A673 (cell line): Measurements from ENCODE around the gene CARD6.

ENCODE experiments used
- CTCF ChIP-seq: fragments of 300-800, 200-600 bp; sonication (generic); conservative IDR thresholded peaks from 2 replicates; pipeline ENCODE4 v1.5.1; 2017; ENCODE audit warnings: low read depth, mild to moderate bottlenecking, antibody characterized with exemption, low read length, moderate library complexity, mixed read lengths
- EZH2 ChIP-seq: fragments of 200-600 bp; sonication (generic); IDR thresholded peaks from 2 replicates; pipeline ENCODE4 v1.6.1; 2017; ENCODE audit warnings: borderline replicate concordance, low read depth, mild to moderate bottlenecking, mixed read lengths, antibody characterized with exemption, low read length; ENCODE audit not compliant: poor library complexity, severe bottlenecking

DNA sequence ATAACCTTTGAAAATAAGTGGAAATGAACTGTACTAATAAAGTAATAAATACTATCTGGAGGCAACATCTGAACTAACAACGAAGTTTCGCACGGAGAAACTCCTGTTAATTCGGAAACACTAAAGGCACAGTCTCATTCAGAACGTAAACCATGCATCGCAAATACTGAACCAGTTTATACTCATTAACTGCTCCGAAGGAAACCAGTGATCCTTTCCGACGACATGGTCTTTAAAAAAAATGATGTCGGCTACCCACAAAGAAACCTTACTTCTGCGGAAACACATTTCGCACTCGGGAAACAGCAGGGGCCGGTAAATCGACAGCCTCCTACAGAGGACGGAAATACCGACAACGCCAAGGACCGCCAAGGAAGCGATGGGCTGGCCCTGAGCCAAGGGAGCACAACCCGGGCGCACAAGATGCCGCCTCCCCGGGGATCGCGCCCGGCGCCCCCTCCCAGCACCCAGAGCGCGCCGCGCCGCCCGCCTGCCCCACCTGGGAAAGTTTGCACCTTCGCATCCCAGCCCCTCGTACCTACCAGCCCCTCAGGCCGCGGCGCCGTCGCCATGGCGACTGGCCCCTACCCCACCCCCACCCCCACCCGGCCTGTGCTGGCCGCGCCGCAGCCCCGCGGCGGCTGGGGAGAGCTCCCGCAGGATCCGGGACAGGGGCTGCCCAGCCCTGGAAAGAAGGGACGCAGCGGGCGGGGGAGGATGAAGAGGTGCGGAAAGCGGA lies 43.7 kb upstream of the CARD6 start:
- TF ChIP-seq CTCF (no peak), EZH2 (no peak)
